ENCODE measurements around the gene PPP4R2. TPM values are rescaled to one million over a fixed set of nuclear protein-coding genes. Genes with fewer than 3 reads are reported as not detected.

Gene PPP4R2
- total and polyA plus RNA-seq, 4 donors = 17.1 to 105 (median 38.0) TPM

DNA sequence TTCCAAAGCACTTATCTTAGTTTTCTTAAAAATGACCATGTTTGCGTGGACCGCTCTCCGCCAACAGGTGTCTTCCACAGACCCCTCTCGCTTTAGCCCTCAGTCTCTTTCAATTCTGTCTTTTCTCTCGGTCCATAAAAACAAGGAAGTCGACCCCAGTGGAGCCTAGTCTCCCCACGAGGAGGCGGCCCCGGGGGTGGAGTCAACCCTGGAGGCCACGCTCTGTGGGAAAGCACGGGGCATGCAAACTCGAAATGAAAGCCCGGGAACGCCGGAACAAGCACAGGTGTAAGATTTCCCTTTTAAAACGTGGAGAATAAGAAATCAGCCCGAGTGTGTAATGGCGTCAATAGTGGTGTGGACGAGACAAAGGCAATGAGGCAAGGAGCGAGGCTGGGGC is 113.9 kb downstream of the PPP4R2 start:
- Histone ChIP-seq H3K27ac (ENCODE audit: low read depth in 1 of 2, low read length in 1 of 2) (no peak overlapping the region), H3K9me3 (ENCODE audit: control insufficient read depth in 4 of 4, insufficient read depth in 3 of 4, low read length in 3 of 4) (no peaks in the 10 kb centered on the region), H3K4me3 (no peak overlapping the region), H3K36me3 (ENCODE audit: control insufficient read depth in 4 of 4, insufficient read depth in 4 of 4, low read length in 4 of 4) (no peaks in the 10 kb centered on the region), H3K9ac (ENCODE audit: insufficient read depth in 1 of 2, low read length in 2 of 2) (no peak overlapping the region), H3K27me3 (ENCODE audit: control insufficient read depth in 3 of 3, insufficient read depth in 3 of 3, low read length in 2 of 3) (no peaks in the 10 kb centered on the region), H3K4me1 (ENCODE audit: control insufficient read depth in 5 of 5, insufficient read depth in 5 of 5, low read length in 5 of 5) (peaks cover 0 to 3% (median 0%) of the 10 kb centered on the region in 5 donors)
- ATAC-seq (ENCODE audit: insufficient read depth, low FRiP score) = no peak
- DNase-seq = no peak
- WGBS, 2 donors = 87% methylated on average over 20 of the region's 20 CpGs
- TF ChIP-seq CTCF (IDR thresholded peaks at IDR 0.05; ENCODE audit: control extremely low read depth, extremely low read depth) = no peak

DNA sequence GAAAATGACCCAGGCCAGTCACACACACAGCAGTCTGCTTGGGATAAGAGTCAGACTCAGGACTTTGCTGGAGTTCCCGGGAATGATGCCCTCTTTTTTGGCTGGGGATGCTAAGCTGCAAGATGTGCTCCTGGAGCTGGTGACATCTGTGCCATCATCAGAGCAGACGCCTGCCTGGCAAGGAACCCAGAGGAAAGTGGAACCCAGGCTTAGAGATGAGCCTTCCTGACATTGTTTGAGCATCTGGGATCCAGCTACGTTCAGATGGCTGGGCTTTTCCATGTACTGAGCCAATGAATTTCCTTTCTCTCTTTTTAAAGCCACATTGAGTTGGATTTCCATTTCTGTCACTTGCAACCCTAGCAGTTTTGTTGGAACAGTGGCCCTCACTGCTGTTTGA is 118.1 kb downstream of the PPP4R2 start:
- no peak for ATAC-seq (ENCODE audit: insufficient read depth, low FRiP score)
- DNase-seq = no peak
- H3K9ac ChIP-seq (ENCODE audit: insufficient read depth in 1 of 2, low read length in 2 of 2) = no peak overlapping the region

DNA sequence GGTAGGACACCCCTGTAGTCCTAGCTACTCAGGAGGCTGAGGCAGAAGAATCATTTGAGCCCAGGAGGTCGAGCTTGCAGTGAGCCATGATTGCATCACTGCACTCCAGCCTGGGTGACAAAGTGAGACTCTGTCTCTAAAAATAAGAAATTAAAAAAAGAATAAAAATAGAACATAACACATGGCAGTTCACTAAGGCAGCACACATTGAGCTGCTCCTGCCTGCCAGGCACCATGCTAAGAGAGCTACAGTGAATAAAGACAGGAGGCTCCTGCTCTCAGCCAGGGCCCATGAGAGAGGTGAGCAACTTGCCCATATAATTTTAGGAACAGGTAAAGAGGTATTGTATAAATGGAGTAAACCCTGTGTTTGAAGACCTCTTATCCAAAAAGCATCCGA is 119.2 kb downstream of the PPP4R2 start:
- H3K27ac ChIP-seq (ENCODE audit: low read depth in 1 of 2, low read length in 1 of 2) = no peak overlapping the region
- H3K4me3 ChIP-seq = no peak overlapping the region
- no peaks in the 10 kb centered on the region for H3K4me1 ChIP-seq (ENCODE audit: control insufficient read depth in 5 of 5, insufficient read depth in 5 of 5, low read length in 5 of 5)
- no peak for TF ChIP-seq CTCF (IDR thresholded peaks at IDR 0.05; ENCODE audit: control extremely low read depth, extremely low read depth)
- no peaks in the 10 kb centered on the region for H3K27me3 ChIP-seq (ENCODE audit: control insufficient read depth in 3 of 3, insufficient read depth in 3 of 3, low read length in 2 of 3)
- no peak overlapping the region for H3K9ac ChIP-seq (ENCODE audit: insufficient read depth in 1 of 2, low read length in 2 of 2)
- H3K9me3 ChIP-seq (ENCODE audit: control insufficient read depth in 4 of 4, insufficient read depth in 3 of 4, low read length in 3 of 4) = no peaks in the 10 kb centered on the region
- no peaks in the 10 kb centered on the region for H3K36me3 ChIP-seq (ENCODE audit: control insufficient read depth in 4 of 4, insufficient read depth in 4 of 4, low read length in 4 of 4)
- DNase-seq (no peak), ATAC-seq (ENCODE audit: insufficient read depth, low FRiP score) (no peak)
- WGBS, 2 donors = 66 to 81% methylated on average over 2 of the region's 2 CpGs

More for the DNA sequence above, 118.1 kb downstream of the PPP4R2 start:
- H3K9me3 ChIP-seq (ENCODE audit: control insufficient read depth in 4 of 4, insufficient read depth in 3 of 4, low read length in 3 of 4) = no peaks in the 10 kb centered on the region
- 72 to 83% methylated on average over 3 of the region's 3 CpGs for WGBS, 2 donors
- no peaks in the 10 kb centered on the region for H3K27me3 ChIP-seq (ENCODE audit: control insufficient read depth in 3 of 3, insufficient read depth in 3 of 3, low read length in 2 of 3)
- no peak for TF ChIP-seq CTCF (IDR thresholded peaks at IDR 0.05; ENCODE audit: control extremely low read depth, extremely low read depth)
- H3K36me3 ChIP-seq (ENCODE audit: control insufficient read depth in 4 of 4, insufficient read depth in 4 of 4, low read length in 4 of 4) = no peaks in the 10 kb centered on the region
- H3K4me1 ChIP-seq (ENCODE audit: control insufficient read depth in 5 of 5, insufficient read depth in 5 of 5, low read length in 5 of 5) = no peaks in the 10 kb centered on the region
- no peak overlapping the region for H3K27ac ChIP-seq (ENCODE audit: low read depth in 1 of 2, low read length in 1 of 2)
- no peak overlapping the region for H3K4me3 ChIP-seq

Small RNAs within 50 kb of the gene (small RNA-seq; reads per million reads assigned to genes)
- 0.23 reads per million, percentile 19 among the genes with 10 or more reads in this experiment for gene RNU2-64P (ENCODE audit: low replicate concordance)
- gene RNU6-557P (ENCODE audit: low replicate concordance) = not detected
- not detected for gene RNU7-19P (ENCODE audit: low replicate concordance)

Other genes starting within 250 kb of the PPP4R2 start
- gene SHQ1, start 148.4 kb upstream of the PPP4R2 start, total RNA-seq = 10 to 100 TPM; 23.6 to 25.0 TPM
- 1 to 10 TPM; 7.3 to 8.4 TPM for gene SHQ1, start 148.4 kb upstream of the PPP4R2 start, polyA plus RNA-seq
- gene GXYLT2, start 108.8 kb upstream of the PPP4R2 start, total RNA-seq = 10 to 100 TPM in 1 of 2 donors, 1 to 10 TPM in 1; 8.0 to 46.8 TPM
- 1 to 10 TPM in 1 of 2 donors, under 1 TPM in 1; 0.52 to 1.5 TPM for gene GXYLT2, start 108.8 kb upstream of the PPP4R2 start, polyA plus RNA-seq
- gene EBLN2, start 64.8 kb downstream of the PPP4R2 start, total RNA-seq = 10 to 100 TPM in 1 of 2 donors, 1 to 10 TPM in 1; 3.8 to 18.5 TPM
- gene EBLN2, start 64.8 kb downstream of the PPP4R2 start, polyA plus RNA-seq = 1 to 10 TPM in 1 of 2 donors, under 1 TPM in 1; 0.61 to 1.2 TPM